GM12878 (cell line): ENCODE measurements around the gene TSPEAR. TPM values are rescaled to one million over a fixed set of nuclear protein-coding genes. Genes with fewer than 3 reads are reported as not detected.

Source experiments
- ATAC-seq: fragments of 200-7000 bp; cut with Tn5 transposase; 3 replicates; pipeline ENCODE4 v1.9.1; 2020; ENCODE audit warnings: mild to moderate bottlenecking, moderate library complexity
- BruUV-seq: library from RNA; stranded (reverse); fragments of 400-500 nt; replicated peaks from 2 replicates; lab custom pipeline; 2021; lab: Mats Ljungman, UMichigan
- CTCF ChIA-PET: fragments of 300-600 bp; sonication (Branson Sonifier 250); formaldehyde crosslinking; extraction: SDS; loops from one replicate; lab custom pipeline; 2021; ENCODE audit warnings: inconsistent platforms; lab: Yijun Ruan, JAX
- POLR2A ChIA-PET: fragments of 350-600 bp; formaldehyde crosslinking; extraction: SDS; loops from one replicate; lab custom pipeline; 2021; ENCODE audit warnings: inconsistent platforms; lab: Charles Lee
- RAD21 ChIA-PET: fragments of 300-600 bp; sonication (Branson Sonifier 250); formaldehyde crosslinking; loops from one replicate; lab custom pipeline; 2023; ENCODE audit warnings: antibody characterized with exemption; ENCODE audit not compliant: unreplicated experiment; lab: Charles Lee
- SMC1A ChIA-PET: fragments of 300-600 bp; sonication (Branson Sonifier 250); formaldehyde crosslinking; loops from one replicate; lab custom pipeline; 2023; ENCODE audit not compliant: unreplicated experiment, uncharacterized antibody; lab: Charles Lee
- DNase-seq: peaks from one replicate; pipeline ENCODE4 v3.0.0-alpha.2; 2011; ENCODE audit warnings: low read depth, low spot score
- FAIRE-seq: peaks from 3 replicates; lab custom pipeline; 2011; peaks lifted over from hg19 to GRCh38; lab: Jason Lieb, UNC
- H2AFZ ChIP-seq: 2 replicates; pipeline ENCODE4 v1.6.0; 2011; ENCODE audit warnings: low read depth, low read length, control low read depth; ENCODE audit not compliant: control insufficient read depth
- H3K27ac ChIP-seq: 2 replicates; pipeline ENCODE4 v1.5.1; 2011; ENCODE audit warnings: control low read depth; ENCODE audit not compliant: control insufficient read depth, insufficient read depth
- H3K27me3 ChIP-seq, 2 experiments: replicated peaks in 1 of 2; 2 replicates each; pipeline versions ENCODE4 v1.6.0 to v1.6.1; 2011; ENCODE audit warnings: low read length in 1 of 2; ENCODE audit not compliant: control insufficient read depth in 2 of 2, insufficient read depth in 2 of 2
- H3K36me3 ChIP-seq, 2 experiments: 2 replicates each; pipeline ENCODE4 v1.5.1; 2011; ENCODE audit warnings: low read length in 1 of 2; ENCODE audit not compliant: control insufficient read depth in 2 of 2, insufficient read depth in 2 of 2
- H3K4me1 ChIP-seq: 2 replicates; pipeline ENCODE4 v1.6.1; 2011; ENCODE audit warnings: mild to moderate bottlenecking, low read length, moderate library complexity, mixed read lengths; ENCODE audit not compliant: control insufficient read depth, insufficient read depth
- H3K4me2 ChIP-seq: 2 replicates; pipeline ENCODE4 v1.6.0; 2011; ENCODE audit warnings: control low read depth; ENCODE audit not compliant: control insufficient read depth, insufficient read depth
- H3K4me3 ChIP-seq: fragments of 200-600 bp; sonication (generic); 2 replicates; pipeline ENCODE4 v1.5.1; 2016
- H3K79me2 ChIP-seq: 2 replicates; pipeline ENCODE4 v1.6.0; 2011; ENCODE audit warnings: low read length; ENCODE audit not compliant: control insufficient read depth, insufficient read depth
- H3K9ac ChIP-seq: 2 replicates; pipeline ENCODE4 v1.8.0; 2011; ENCODE audit warnings: low read length, control low read depth, mixed read lengths; ENCODE audit not compliant: control insufficient read depth, insufficient read depth
- H3K9me3 ChIP-seq: replicated peaks from 3 replicates; pipeline ENCODE4 v1.5.1; 2011; ENCODE audit warnings: mild to moderate bottlenecking, low read length; ENCODE audit not compliant: control insufficient read depth, insufficient read depth
- H4K20me1 ChIP-seq: 2 replicates; pipeline ENCODE4 v1.6.0; 2011; ENCODE audit not compliant: control insufficient read depth, insufficient read depth
- BHLHE40 ChIP-seq, 2 experiments: fragments of 450-650 bp in 1 of 2; IDR thresholded peaks; 2 replicates each; pipeline ENCODE4 v1.6.1; 2011 to 2017; ENCODE audit warnings: low read depth in 2 of 2, borderline replicate concordance in 1 of 2, improper control_type of control experiment in 1 of 2, low read length in 1 of 2, mild to moderate bottlenecking in 1 of 2
- HDAC2 ChIP-seq: fragments of 200-600 bp; sonication (generic); IDR thresholded peaks from 2 replicates; pipeline ENCODE4 v1.6.1; 2017
- KLF5 ChIP-seq: fragments of 450-650 bp; IDR thresholded peaks from 2 replicates; pipeline ENCODE4 v1.6.1; 2014; ENCODE audit warnings: mild to moderate bottlenecking; ENCODE audit not compliant: partially characterized antibody
- MEF2B ChIP-seq: fragments of 450-650 bp; IDR thresholded peaks from 2 replicates; pipeline ENCODE4 v1.6.1; 2018; ENCODE audit warnings: mild to moderate bottlenecking, moderate library complexity; ENCODE audit not compliant: partially characterized antibody, poor library complexity, severe bottlenecking
- POLR2A ChIP-seq: IDR thresholded peaks from 2 replicates; pipeline ENCODE4 v1.6.1; 2011; ENCODE audit warnings: low read depth, mild to moderate bottlenecking, low read length
- POLR2AphosphoS2 ChIP-seq: IDR thresholded peaks from 2 replicates; pipeline ENCODE4 v1.6.1; 2011; ENCODE audit warnings: low read depth, mild to moderate bottlenecking, low read length, improper control_type of control experiment, moderate library complexity
- RELB ChIP-seq: fragments of 450-650 bp; IDR thresholded peaks from 2 replicates; pipeline ENCODE4 v1.6.1; 2017; ENCODE audit warnings: low read depth, mild to moderate bottlenecking, moderate library complexity
- RUNX3 ChIP-seq: IDR thresholded peaks from 2 replicates; pipeline ENCODE4 v1.6.1; 2012; ENCODE audit warnings: low read length, inconsistent platforms
- STAT3 ChIP-seq: IDR thresholded peaks from 2 replicates; pipeline ENCODE4 v1.6.1; 2011; ENCODE audit warnings: low read depth, low read length, improper control_type of control experiment
- ZBED1 ChIP-seq: IDR thresholded peaks from 2 replicates; pipeline ENCODE4 v1.6.1; 2016; ENCODE audit warnings: borderline replicate concordance
- ZNF24 ChIP-seq: fragments of 450-650 bp; IDR thresholded peaks from 2 replicates; pipeline ENCODE4 v1.6.1; 2017; ENCODE audit warnings: antibody characterized with exemption, mild to moderate bottlenecking
- ZNF384 ChIP-seq: IDR thresholded peaks from 2 replicates; pipeline ENCODE4 v1.6.1; 2012; ENCODE audit warnings: low read depth, mild to moderate bottlenecking, low read length, improper control_type of control experiment, borderline replicate concordance
- WGBS: methylation state at CpG from one replicate; pipeline ENCODE4 v1.1.6; 2016; ENCODE audit warnings: low lambda C conversion rate; ENCODE audit not compliant: insufficient replicate concordance, insufficient coverage; ENCODE audit errors: missing lambda C conversion rate; 5-methylcytosine and 5-hydroxymethylcytosine counted together
- in situ Hi-C: fragments of 300-500 bp; cut with MboI; formaldehyde crosslinking; loops from 9 replicates; pipeline ENCODE4 v1.14.3; 2018; ENCODE audit warnings: mixed read lengths
- intact Hi-C: fragments of 100-400 bp; cut with micrococcal nuclease; formaldehyde crosslinking; loops from one replicate; pipeline ENCODE4 v1.14.2; 2022; ENCODE audit not compliant: unreplicated experiment
- polyA plus RNA-seq, 11 experiments: library from polyadenylated mRNA; depleted of rRNA in 4 of 11; unstranded in 6 of 11; stranded (reverse) in 5 of 11; fragments of >200 nt; fragmentation: Nextera tagmentation in 4 of 11; fragmentation: Illumina TruSeq in 1 of 11; extraction: Ambion mirVana in 4 of 11; extraction: Trizol in 1 of 11; gene quantifications; 1 replicate in 1 of 11; 2 replicates in 10 of 11; pipeline versions ENCODE4 v1.2.1 to v1.2.3, GENCODE V29; 2011 to 2016; ENCODE audit warnings: inconsistent platforms in 2 of 11, missing spikeins in 2 of 11, low read depth in 1 of 11
- total RNA-seq, 4 experiments: library from RNA; depleted of rRNA in 3 of 4; stranded (reverse); fragments of >200 nt in 3 of 4; fragmentation: Illumina TruSeq in 1 of 4; extraction: Trizol in 1 of 4; gene quantifications; 2 replicates each; pipeline versions ENCODE4 v1.2.1 to v1.2.3, GENCODE V29; 2013 to 2021
- TF ChIP-seq, protein P1 (sequence below), 3 experiments: IDR thresholded peaks in 2 of 3; conservative IDR thresholded peaks in 1 of 3; 2 replicates each; pipeline ENCODE4 v1.5.1; 2011; ENCODE audit warnings: low read depth in 3 of 3, low read length in 3 of 3, mild to moderate bottlenecking in 3 of 3, control low read depth in 2 of 3, moderate library complexity in 2 of 3, inconsistent platforms in 1 of 3, mixed read lengths in 1 of 3; ENCODE audit not compliant: control insufficient read depth in 2 of 3, insufficient read depth in 1 of 3; ENCODE audit errors: extremely low read depth in 1 of 3

The TSPEAR gene
- total and polyA plus RNA-seq, 10 of the 15 experiments (the other 5 are each of a cell fraction or from before 2014, with no cell fraction given): not detected

DNA sequence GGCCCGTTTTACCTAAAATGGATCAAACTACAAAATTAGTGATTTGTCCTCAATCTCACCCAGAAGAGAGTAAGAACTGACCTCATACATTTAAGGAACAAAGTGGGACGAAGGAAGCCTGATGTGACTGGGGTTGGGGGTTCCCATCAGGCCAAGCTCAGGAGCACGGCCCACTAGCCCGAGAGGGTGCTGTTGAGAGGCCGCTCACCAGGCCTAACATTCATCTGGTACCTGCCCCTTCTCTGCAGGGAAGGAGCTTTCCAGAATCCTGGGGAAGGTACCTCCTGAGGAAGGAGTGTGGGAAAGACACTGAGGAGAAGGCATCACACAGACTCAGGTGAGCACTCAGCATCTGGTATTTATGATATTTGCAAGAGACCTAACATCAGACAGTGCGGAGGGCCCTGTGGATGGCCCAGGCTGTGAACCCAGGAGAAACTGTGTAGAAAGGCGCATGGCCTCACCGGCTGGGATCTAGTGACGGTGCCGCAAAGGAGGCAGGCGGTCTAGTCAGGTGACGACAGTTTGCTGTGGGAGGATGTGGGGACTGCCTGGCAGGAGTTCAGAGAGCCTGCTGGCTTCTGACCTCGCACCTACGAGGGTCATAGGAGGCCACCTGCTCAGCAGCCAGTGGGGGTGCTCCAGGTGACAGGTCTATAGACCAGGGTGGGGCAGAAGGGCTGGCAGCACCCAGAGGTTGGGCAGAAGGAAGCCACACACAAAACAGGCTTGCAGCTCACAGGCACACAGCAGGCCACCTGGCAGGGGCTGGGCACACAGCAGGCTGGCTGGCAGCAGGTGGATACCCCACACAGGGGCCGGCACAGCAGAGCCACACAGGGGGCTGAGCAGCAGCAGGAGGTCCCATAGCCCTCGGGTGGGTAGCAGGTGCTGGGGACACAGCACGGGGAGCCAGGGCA lies 57.5 kb downstream of the TSPEAR start:
- Histone ChIP-seq H3K4me3 (no peak overlapping the region), H3K27me3 (no peaks in the 10 kb centered on the region), H3K79me2 (no peaks in the 10 kb centered on the region), H4K20me1 (no peaks in the 10 kb centered on the region), H3K9ac (no peak overlapping the region), H3K9me3 (peaks cover 2% of the 10 kb centered on the region; the same call in 1 of the 3 replicates), H3K4me1 (no peaks in the 10 kb centered on the region), H2AFZ (no peak overlapping the region), H3K27ac (no peak overlapping the region), H3K36me3 (no peaks in the 10 kb centered on the region), H3K4me2 (no peak overlapping the region)
- DNase-seq: no peak
- no peak for ATAC-seq
- ChIA-PET CTCF (no interaction called here), RAD21 (no interaction called here), SMC1A (interaction anchor here (1.3 kb wide), 1 partner anchor 88 kb away, joined by 3 read pairs; no protein-coding TSS in a partner anchor), POLR2A (no interaction called here)
- in situ Hi-C loops: no loop called here
- WGBS: 33% methylated on average over 17 of the region's 17 CpGs
- no peak for FAIRE-seq
- TF ChIP-seq, protein P1, sequence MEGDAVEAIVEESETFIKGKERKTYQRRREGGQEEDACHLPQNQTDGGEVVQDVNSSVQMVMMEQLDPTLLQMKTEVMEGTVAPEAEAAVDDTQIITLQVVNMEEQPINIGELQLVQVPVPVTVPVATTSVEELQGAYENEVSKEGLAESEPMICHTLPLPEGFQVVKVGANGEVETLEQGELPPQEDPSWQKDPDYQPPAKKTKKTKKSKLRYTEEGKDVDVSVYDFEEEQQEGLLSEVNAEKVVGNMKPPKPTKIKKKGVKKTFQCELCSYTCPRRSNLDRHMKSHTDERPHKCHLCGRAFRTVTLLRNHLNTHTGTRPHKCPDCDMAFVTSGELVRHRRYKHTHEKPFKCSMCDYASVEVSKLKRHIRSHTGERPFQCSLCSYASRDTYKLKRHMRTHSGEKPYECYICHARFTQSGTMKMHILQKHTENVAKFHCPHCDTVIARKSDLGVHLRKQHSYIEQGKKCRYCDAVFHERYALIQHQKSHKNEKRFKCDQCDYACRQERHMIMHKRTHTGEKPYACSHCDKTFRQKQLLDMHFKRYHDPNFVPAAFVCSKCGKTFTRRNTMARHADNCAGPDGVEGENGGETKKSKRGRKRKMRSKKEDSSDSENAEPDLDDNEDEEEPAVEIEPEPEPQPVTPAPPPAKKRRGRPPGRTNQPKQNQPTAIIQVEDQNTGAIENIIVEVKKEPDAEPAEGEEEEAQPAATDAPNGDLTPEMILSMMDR (IDR thresholded peaks at IDR 0.05 in 2 of 3, conservative IDR thresholded peaks at IDR 0.05 in 1 of 3; ENCODE audit: control insufficient read depth in 2 of 3, extremely low read depth in 1 of 3, insufficient read depth in 1 of 3, low read depth in 3 of 3, low read length in 3 of 3): no peak
- TF ChIP-seq ZBED1 (no peak), HDAC2 (no peak), KLF5 (no peak), POLR2AphosphoS2 (no peak), MEF2B (no peak), POLR2A (no peak), STAT3 (no peak), RELB (no peak), BHLHE40 (IDR thresholded peaks at IDR 0.05; ENCODE audit: borderline replicate concordance in 1 of 2, low read depth in 2 of 2, low read length in 1 of 2) (no peak), ZNF384 (no peak), ZNF24 (no peak), RUNX3 (no peak)
- no TSS peak for BruUV-seq
- intact Hi-C loops: no loop called here
